CD4-positive, alpha-beta T cell (primary cell): ENCODE results near the gene NEK9. TPM values are rescaled to one million over a fixed set of nuclear protein-coding genes. Genes with fewer than 3 reads are reported as not detected.

Experiments
- ATAC-seq: fragments of 200-7000 bp; cut with Tn5 transposase; one replicate; pipeline ENCODE4 v1.10.0; 2022; ENCODE audit warnings: mild to moderate bottlenecking; ENCODE audit not compliant: poor library complexity
- CTCF ChIA-PET: fragments of 350-600 bp; sonication (Branson Sonifier 250); formaldehyde crosslinking; loops from one replicate; lab custom pipeline; 2021; ENCODE audit warnings: antibody characterized with exemption, inconsistent platforms; lab: Charles Lee
- POLR2A ChIA-PET: fragments of 350-600 bp; sonication (Branson Sonifier 250); formaldehyde crosslinking; loops from one replicate; lab custom pipeline; 2021; ENCODE audit warnings: antibody characterized with exemption, inconsistent platforms; lab: Charles Lee
- DNase-seq, 14 experiments: peaks; one replicate each; pipeline ENCODE4 v3.0.0-alpha.2; 2013 to 2020; ENCODE audit warnings: mixed read lengths in 2 of 14
- H3K27ac ChIP-seq, 2 donors: one replicate each; pipeline versions ENCODE4 v1.5.1 to v1.7.0; 2013; ENCODE audit warnings: low read length in 2 of 2, low read depth in 1 of 2, mild to moderate bottlenecking in 1 of 2
- H3K27me3 ChIP-seq, 2 experiments: 1 replicate in 1 of 2; 2 replicates in 1 of 2; pipeline versions ENCODE4 v1.6.1 to v1.7.0; 2013; ENCODE audit warnings: low read length in 2 of 2, control low read depth in 1 of 2, mild to moderate bottlenecking in 1 of 2, moderate library complexity in 1 of 2; ENCODE audit not compliant: insufficient read depth in 2 of 2, control insufficient read depth in 1 of 2
- H3K36me3 ChIP-seq: one replicate; pipeline ENCODE4 v1.6.1; 2013; ENCODE audit warnings: low read length, control low read depth; ENCODE audit not compliant: insufficient read depth
- H3K4me1 ChIP-seq: one replicate; pipeline ENCODE4 v1.6.1; 2013; ENCODE audit warnings: low read length, control low read depth; ENCODE audit not compliant: insufficient read depth
- H3K4me3 ChIP-seq: one replicate; pipeline ENCODE4 v1.5.1; 2013; ENCODE audit warnings: mild to moderate bottlenecking, low read length, moderate library complexity
- H3K9me3 ChIP-seq, 2 experiments: 1 replicate in 1 of 2; 2 replicates in 1 of 2; pipeline versions ENCODE4 v1.6.1 to v1.7.0; 2013; ENCODE audit warnings: low read length in 2 of 2, mild to moderate bottlenecking in 2 of 2, control low read depth in 1 of 2, moderate library complexity in 1 of 2; ENCODE audit not compliant: control insufficient read depth in 1 of 2, insufficient read depth in 1 of 2
- H3K27ac Mint-ChIP-seq: one replicate; pipeline ENCODE4 v1.8.0; 2020; ENCODE audit warnings: mixed read lengths
- H3K27me3 Mint-ChIP-seq: one replicate; pipeline ENCODE4 v1.8.0; 2021; ENCODE audit warnings: mixed read lengths
- H3K36me3 Mint-ChIP-seq: one replicate; pipeline ENCODE4 v1.8.0; 2021; ENCODE audit warnings: low read depth, mixed read lengths
- H3K4me1 Mint-ChIP-seq: one replicate; pipeline ENCODE4 v1.8.0; 2021; ENCODE audit warnings: low read depth, mixed read lengths
- H3K4me3 Mint-ChIP-seq: one replicate; pipeline ENCODE4 v1.8.0; 2020; ENCODE audit warnings: mild to moderate bottlenecking, mixed read lengths
- H3K9me3 Mint-ChIP-seq: one replicate; pipeline ENCODE4 v1.8.0; 2020; ENCODE audit warnings: mixed read lengths
- CTCF ChIP-seq: fragments of 200-600 bp; IDR thresholded peaks from one replicate; pipeline ENCODE4 v1.8.0; 2022; ENCODE audit warnings: antibody characterized with exemption, mild to moderate bottlenecking
- intact Hi-C, 2 experiments: fragments of 100-400 bp; cut with DNase I in 1 of 2; cut with micrococcal nuclease in 1 of 2; formaldehyde crosslinking; loops; one replicate each; pipeline versions ENCODE4 v1.15.1 to v1.9.0; 2023 to 2025; cut with DNase I, micrococcal nuclease
- total RNA-seq, 174 experiments: library from RNA in 2 of 174; stranded (reverse) in 2 of 174; gene quantifications; one replicate each; pipeline ENCODE4 v1.2.3 and lab custom pipeline; 2021 to 2026

NEK9 gene
- total RNA-seq, 2 experiments from 2014 or later: 53.5 to 54.1 TPM

GRCh38 chr14:75092698-75093097 is 34.1 kb downstream of the NEK9 start:
- Histone ChIP-seq H3K27me3 (no peaks in the 10 kb centered on the region), H3K9me3 (no peaks in the 10 kb centered on the region), H3K27ac (no peak overlapping the region), H3K36me3 (peaks cover 71% of the 10 kb centered on the region), H3K4me3 (no peak overlapping the region), H3K4me1 (no peaks in the 10 kb centered on the region)
- Mint-ChIP-seq H3K27ac (no peak overlapping the region), H3K36me3 (peaks cover 77% of the 10 kb centered on the region), H3K9me3 (no peaks in the 10 kb centered on the region), H3K4me1 (no peaks in the 10 kb centered on the region), H3K27me3 (no peaks in the 10 kb centered on the region), H3K4me3 (no peak overlapping the region)
- TF ChIP-seq CTCF: no peak
- ATAC-seq: no peak
- CTCF ChIA-PET: no interaction called here
- intact Hi-C loops: no loop called here
- POLR2A ChIA-PET: interaction anchor here (1.0 kb wide), 1 partner anchor 15 kb away, joined by 3 read pairs; no protein-coding TSS in a partner anchor
- DNase-seq: no peak

- intact Hi-C loops: no loop called here
- Histone ChIP-seq H3K9me3 (no peaks in the 10 kb centered on the region), H3K36me3 (peaks cover 71% of the 10 kb centered on the region), H3K4me1 (no peaks in the 10 kb centered on the region), H3K27ac (no peak overlapping the region), H3K4me3 (no peak overlapping the region), H3K27me3 (no peaks in the 10 kb centered on the region)
- POLR2A ChIA-PET: no interaction called here
- Mint-ChIP-seq H3K36me3 (peaks cover 77% of the 10 kb centered on the region), H3K27ac (no peak overlapping the region), H3K27me3 (no peaks in the 10 kb centered on the region), H3K4me3 (no peak overlapping the region), H3K9me3 (no peaks in the 10 kb centered on the region), H3K4me1 (no peaks in the 10 kb centered on the region)
- no peak for DNase-seq
- TF ChIP-seq CTCF: no peak
- CTCF ChIA-PET: no interaction called here
- no peak for ATAC-seq
Measured at GRCh38 chr14:75091251-75091650, 35.6 kb downstream of the NEK9 start.

GRCh38 chr14:75090353-75090752 is 36.5 kb downstream of the NEK9 start:
- CTCF ChIA-PET: interaction anchor here (3.0 kb wide), 1 partner anchor 230 kb away, joined by 22 read pairs; no protein-coding TSS in a partner anchor
- Mint-ChIP-seq H3K4me1 (no peaks in the 10 kb centered on the region), H3K36me3 (peaks cover 77% of the 10 kb centered on the region), H3K27me3 (no peaks in the 10 kb centered on the region), H3K9me3 (no peaks in the 10 kb centered on the region), H3K27ac (no peak overlapping the region), H3K4me3 (no peak overlapping the region)
- H3K4me1 ChIP-seq: no peaks in the 10 kb centered on the region
- H3K4me3 ChIP-seq: no peak overlapping the region
- peaks cover 71% of the 10 kb centered on the region for H3K36me3 ChIP-seq
- no peak overlapping the region for H3K27ac ChIP-seq
- H3K27me3 ChIP-seq: no peaks in the 10 kb centered on the region
- ATAC-seq (no peak), DNase-seq (no peak)
- no peak for TF ChIP-seq CTCF
- intact Hi-C loops: no loop called here
- H3K9me3 ChIP-seq: no peaks in the 10 kb centered on the region
- POLR2A ChIA-PET: interaction anchor here (0.7 kb wide), 1 partner anchor 78 kb away, joined by 4 read pairs; no protein-coding TSS in a partner anchor
